Natural killer cell (primary cell): Measurements from ENCODE around the gene DRICH1. TPM values are rescaled to one million over a fixed set of nuclear protein-coding genes. Genes with fewer than 3 reads are reported as not detected.
"Not testable (repeated sequence)": the region's sequence is repeated elsewhere in the genome, so short reads cannot be mapped to it uniquely, and the experiment has no call there.

Experiments
- ATAC-seq, 3 donors: fragments of 150-1000 bp in 2 of 3; fragments of 200-7000 bp in 1 of 3; cut with Tn5 transposase; 1 replicate in 1 of 3; 2 replicates in 2 of 3; pipeline ENCODE4 v1.10.0; 2021; ENCODE audit warnings: mild to moderate bottlenecking in 2 of 3, moderate library complexity in 2 of 3
- DNase-seq, 2 donors: peaks; one replicate each; pipeline versions ENCODE4 v3.0.0 to v3.0.0-alpha.2; 2013 to 2021; ENCODE audit warnings: mixed read lengths in 1 of 2
- H3K27ac ChIP-seq: one replicate; pipeline ENCODE4 v1.5.1; 2013; ENCODE audit warnings: mild to moderate bottlenecking, low read length
- H3K27me3 ChIP-seq: one replicate; pipeline ENCODE4 v1.6.1; 2013; ENCODE audit warnings: low read length; ENCODE audit not compliant: control insufficient read depth, insufficient read depth
- H3K36me3 ChIP-seq: one replicate; pipeline ENCODE4 v1.6.1; 2013; ENCODE audit warnings: low read length; ENCODE audit not compliant: control insufficient read depth, insufficient read depth
- H3K4me1 ChIP-seq: one replicate; pipeline ENCODE4 v1.6.1; 2013; ENCODE audit warnings: low read length; ENCODE audit not compliant: control insufficient read depth, insufficient read depth
- H3K4me3 ChIP-seq: one replicate; pipeline ENCODE4 v1.5.1; 2013; ENCODE audit warnings: low read length
- H3K9me3 ChIP-seq: one replicate; pipeline ENCODE4 v1.6.1; 2013; ENCODE audit warnings: low read length; ENCODE audit not compliant: control insufficient read depth, insufficient read depth
- H3K27ac Mint-ChIP-seq, 2 donors: one replicate each; pipeline ENCODE4 v1.8.0; 2022; ENCODE audit warnings: mild to moderate bottlenecking in 2 of 2, mixed read lengths in 2 of 2, moderate library complexity in 1 of 2
- H3K27me3 Mint-ChIP-seq, 2 donors: one replicate each; pipeline ENCODE4 v1.8.0; 2022; ENCODE audit warnings: low read depth in 2 of 2, mixed read lengths in 2 of 2
- H3K36me3 Mint-ChIP-seq: one replicate; pipeline ENCODE4 v1.8.0; 2022; ENCODE audit warnings: mixed read lengths
- H3K4me1 Mint-ChIP-seq, 2 donors: one replicate each; pipeline ENCODE4 v1.8.0; 2022; ENCODE audit warnings: mixed read lengths in 2 of 2
- H3K4me3 Mint-ChIP-seq: one replicate; pipeline ENCODE4 v1.8.0; 2022; ENCODE audit warnings: mild to moderate bottlenecking, moderate library complexity, mixed read lengths
- H3K9me3 Mint-ChIP-seq, 2 donors: one replicate each; pipeline ENCODE4 v1.8.0; 2022; ENCODE audit warnings: mixed read lengths in 2 of 2
- CTCF ChIP-seq: fragments of 200-600 bp; IDR thresholded peaks from one replicate; pipeline ENCODE4 v1.8.0; 2022; ENCODE audit warnings: antibody characterized with exemption
- WGBS: methylation state at CpG from one replicate; pipeline ENCODE4 v1.1.7; 2013; ENCODE audit warnings: missing lambda C conversion rate; ENCODE audit not compliant: insufficient coverage; 5-methylcytosine and 5-hydroxymethylcytosine counted together
- intact Hi-C: fragments of 100-400 bp; cut with micrococcal nuclease; formaldehyde crosslinking; loops from one replicate; pipeline ENCODE4 v1.14.2; 2022
- total RNA-seq, 4 donors: library from RNA; stranded (reverse); fragments of 120-200 nt in 1 of 4; gene quantifications; one replicate each; pipeline versions ENCODE4 v1.2.3 to v1.2.4, GENCODE V29; 2013 to 2022

DRICH1 gene
- total RNA-seq, 3 donors from 2014 or later (not counting 1 experiment from before 2014, with no cell fraction given) = 2.3 to 3.2 (median 3.1) TPM

DNA sequence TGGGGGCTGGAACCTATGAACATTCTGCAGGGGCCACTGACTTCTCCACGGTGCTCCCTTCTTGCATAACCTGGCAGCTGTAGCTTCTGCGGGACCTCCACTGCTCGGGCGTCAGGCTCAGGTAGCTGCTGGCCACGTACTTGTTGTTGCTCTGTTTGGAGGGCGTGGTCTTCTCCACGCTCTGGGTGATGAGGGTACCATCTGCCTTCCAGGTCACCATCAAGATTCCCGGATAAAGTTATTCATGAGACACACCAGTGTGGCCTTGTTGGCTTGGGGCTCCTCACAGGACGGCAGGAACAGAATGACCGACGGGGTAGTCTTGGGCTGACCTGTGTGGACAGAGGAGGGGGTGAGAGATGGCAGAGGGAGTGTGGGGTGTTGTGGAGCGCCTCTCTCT lies 6.5 kb upstream of the DRICH1 start:
- H3K4me3 ChIP-seq = no peak overlapping the region
- ATAC-seq = no peak
- TF ChIP-seq CTCF = no peak
- DNase-seq = no peak
- H3K27me3 Mint-ChIP-seq = no peaks in the 10 kb centered on the region
- H3K27ac ChIP-seq = no peak overlapping the region
- no peaks in the 10 kb centered on the region for H3K36me3 ChIP-seq
- no peaks in the 10 kb centered on the region for H3K36me3 Mint-ChIP-seq
- H3K9me3 ChIP-seq = no peaks in the 10 kb centered on the region
- 92% methylated on average over 11 of the region's 12 CpGs for WGBS
- H3K4me1 ChIP-seq = no peaks in the 10 kb centered on the region
- H3K4me3 Mint-ChIP-seq = no peak overlapping the region
- H3K9me3 Mint-ChIP-seq = no peaks in the 10 kb centered on the region
- H3K27me3 ChIP-seq = no peaks in the 10 kb centered on the region
- H3K27ac Mint-ChIP-seq = peak overlapping the region in 1 of 2 donors; percentile 4
- H3K4me1 Mint-ChIP-seq = no peaks in the 10 kb centered on the region
- intact Hi-C loops = no loop called here

DNA sequence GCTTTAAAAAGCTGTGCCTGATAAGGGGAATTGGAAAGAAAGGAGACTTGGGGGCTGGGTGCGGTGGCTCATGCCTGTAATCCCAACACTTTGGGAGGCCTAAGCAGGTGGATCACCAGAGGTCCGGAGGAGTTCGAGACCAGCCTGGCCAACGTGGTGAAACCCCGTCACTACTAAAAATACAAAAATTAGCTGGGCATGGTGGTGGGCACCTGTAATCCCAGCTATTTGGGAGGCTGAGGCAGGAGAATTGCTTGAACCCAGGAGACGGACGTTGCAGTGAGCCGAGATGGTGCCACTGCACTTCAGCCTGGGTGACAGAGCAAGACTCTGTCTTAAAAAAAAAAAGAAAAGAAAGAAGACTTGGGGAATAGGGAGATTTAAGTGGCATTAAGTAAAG lies 3.2 kb upstream of the DRICH1 start:
- intact Hi-C loops, H3K36me3 Mint-ChIP-seq: not testable (repeated sequence)

DNA sequence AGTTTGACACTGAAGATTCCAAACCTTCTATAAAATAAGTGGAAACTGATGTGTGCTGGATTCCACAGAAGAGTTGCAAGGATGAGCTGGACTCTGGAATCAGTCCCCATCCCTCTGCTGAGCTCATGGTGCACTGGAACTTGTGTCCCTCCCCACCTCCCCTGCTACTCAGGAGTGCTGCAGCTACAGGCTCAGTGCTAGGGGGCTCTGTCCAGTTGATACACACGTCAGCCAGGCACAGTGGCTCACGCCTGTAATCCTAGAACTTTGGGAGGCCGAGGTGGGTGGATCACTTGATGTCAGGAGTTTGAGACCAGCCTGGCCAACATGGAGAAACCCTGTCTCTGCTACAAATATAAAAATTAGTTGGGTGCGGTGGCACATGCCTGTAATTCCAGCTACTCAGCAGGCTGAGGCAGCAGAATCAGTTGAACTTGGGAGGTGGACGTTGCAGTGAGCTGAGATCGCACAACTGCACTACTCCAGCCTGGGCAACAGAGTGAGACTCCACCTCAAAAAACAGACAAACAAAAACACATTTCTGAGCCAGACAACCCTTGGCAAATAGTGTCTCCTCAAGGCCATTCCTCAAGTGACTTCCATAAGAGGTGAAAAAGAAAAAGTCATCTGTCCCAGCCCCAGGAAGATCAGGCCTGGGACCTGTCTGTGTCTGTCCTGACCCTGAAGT lies 3.9 kb downstream of the DRICH1 start:
- H3K27me3 Mint-ChIP-seq, H3K36me3 ChIP-seq, H3K4me1 ChIP-seq, H3K27ac Mint-ChIP-seq, DNase-seq, ATAC-seq, H3K9me3 Mint-ChIP-seq, H3K36me3 Mint-ChIP-seq, H3K4me3 Mint-ChIP-seq, H3K27me3 ChIP-seq, H3K27ac ChIP-seq, H3K4me3 ChIP-seq, H3K4me1 Mint-ChIP-seq, H3K9me3 ChIP-seq: not testable (repeated sequence)
- 88% methylated on average over 6 of the region's 6 CpGs for WGBS
- intact Hi-C loops = loop anchor here (5.0 kb wide), 1 partner anchor 219 kb away; no protein-coding TSS in a partner anchor

More for the DNA sequence above, 3.2 kb upstream of the DRICH1 start:
- not testable (repeated sequence) for H3K4me3 ChIP-seq, H3K9me3 Mint-ChIP-seq, H3K27me3 ChIP-seq, H3K4me1 Mint-ChIP-seq, H3K4me3 Mint-ChIP-seq, H3K9me3 ChIP-seq, DNase-seq, H3K27ac Mint-ChIP-seq, H3K27ac ChIP-seq, H3K4me1 ChIP-seq, H3K36me3 ChIP-seq, ATAC-seq, H3K27me3 Mint-ChIP-seq
- 90% methylated on average over 8 of the region's 8 CpGs for WGBS

GRCh38 chr22:23627401-23628055 lies 4.6 kb downstream of the DRICH1 start:
- not testable (repeated sequence) for H3K27ac ChIP-seq, H3K27me3 Mint-ChIP-seq, H3K36me3 Mint-ChIP-seq, H3K4me1 Mint-ChIP-seq, H3K9me3 Mint-ChIP-seq, H3K4me3 ChIP-seq, H3K4me3 Mint-ChIP-seq, H3K4me1 ChIP-seq, H3K36me3 ChIP-seq, H3K27me3 ChIP-seq, H3K9me3 ChIP-seq
- DNase-seq = peak; percentile 39 to 73
- intact Hi-C loops = loop anchor here (5.0 kb wide), 1 partner anchor 220 kb away; no protein-coding TSS in a partner anchor
- TF ChIP-seq CTCF = peak; percentile 23
- ATAC-seq = peak; percentile 72 to 89 (median 87)
- H3K27ac Mint-ChIP-seq = peak overlapping the region in 1 of 2 donors; percentile 56
- 42% methylated on average over 2 of the region's 3 CpGs for WGBS
